Measurements from ENCODE around the gene C19orf44.
"Not testable (repeated sequence)": the region's sequence is repeated elsewhere in the genome, so short reads cannot be mapped to it uniquely, and the experiment has no call there.

Gene C19orf44

GRCh38 chr19:16463341-16463990, 32.7 kb upstream of the C19orf44 start:
- TF ChIP-seq MYC (IDR thresholded peaks at IDR 0.05; ENCODE audit: low read depth, low read length) (no peak), MAX (IDR thresholded peaks at IDR 0.05; ENCODE audit: low read depth, low read length) (no peak), POLR2A (IDR thresholded peaks at IDR 0.05; ENCODE audit: extremely low read depth, insufficient read length) (no peak)
- TF ChIP-seq, protein P1, sequence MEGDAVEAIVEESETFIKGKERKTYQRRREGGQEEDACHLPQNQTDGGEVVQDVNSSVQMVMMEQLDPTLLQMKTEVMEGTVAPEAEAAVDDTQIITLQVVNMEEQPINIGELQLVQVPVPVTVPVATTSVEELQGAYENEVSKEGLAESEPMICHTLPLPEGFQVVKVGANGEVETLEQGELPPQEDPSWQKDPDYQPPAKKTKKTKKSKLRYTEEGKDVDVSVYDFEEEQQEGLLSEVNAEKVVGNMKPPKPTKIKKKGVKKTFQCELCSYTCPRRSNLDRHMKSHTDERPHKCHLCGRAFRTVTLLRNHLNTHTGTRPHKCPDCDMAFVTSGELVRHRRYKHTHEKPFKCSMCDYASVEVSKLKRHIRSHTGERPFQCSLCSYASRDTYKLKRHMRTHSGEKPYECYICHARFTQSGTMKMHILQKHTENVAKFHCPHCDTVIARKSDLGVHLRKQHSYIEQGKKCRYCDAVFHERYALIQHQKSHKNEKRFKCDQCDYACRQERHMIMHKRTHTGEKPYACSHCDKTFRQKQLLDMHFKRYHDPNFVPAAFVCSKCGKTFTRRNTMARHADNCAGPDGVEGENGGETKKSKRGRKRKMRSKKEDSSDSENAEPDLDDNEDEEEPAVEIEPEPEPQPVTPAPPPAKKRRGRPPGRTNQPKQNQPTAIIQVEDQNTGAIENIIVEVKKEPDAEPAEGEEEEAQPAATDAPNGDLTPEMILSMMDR (IDR thresholded peaks at IDR 0.05; ENCODE audit: low read depth, low read length) = no peak
- H3K4me3 ChIP-seq (ENCODE audit: low read depth, low read length) = no peak overlapping the region
- no peak for DNase-seq (ENCODE audit: low read depth)

GRCh38 chr19:16463991-16464575, 32.1 kb upstream of the C19orf44 start:
- no peak overlapping the region for H3K4me3 ChIP-seq (ENCODE audit: low read depth, low read length)
- DNase-seq (ENCODE audit: low read depth) = no peak
- TF ChIP-seq MYC (IDR thresholded peaks at IDR 0.05; ENCODE audit: low read depth, low read length) (no peak), MAX (IDR thresholded peaks at IDR 0.05; ENCODE audit: low read depth, low read length) (no peak), POLR2A (IDR thresholded peaks at IDR 0.05; ENCODE audit: extremely low read depth, insufficient read length) (no peak)
- TF ChIP-seq, protein P1 (IDR thresholded peaks at IDR 0.05; ENCODE audit: low read depth, low read length) = no peak

- TF ChIP-seq MAX (IDR thresholded peaks at IDR 0.05; ENCODE audit: low read depth, low read length) (no peak), POLR2A (IDR thresholded peaks at IDR 0.05; ENCODE audit: extremely low read depth, insufficient read length) (no peak), MYC (IDR thresholded peaks at IDR 0.05; ENCODE audit: low read depth, low read length) (no peak)
- TF ChIP-seq, protein P1 (IDR thresholded peaks at IDR 0.05; ENCODE audit: low read depth, low read length) = no peak
- H3K4me3 ChIP-seq (ENCODE audit: low read depth, low read length) = no peak overlapping the region
- DNase-seq (ENCODE audit: low read depth) = no peak
Measured at GRCh38 chr19:16465239-16465638, 31.0 kb upstream of the C19orf44 start.

DNA sequence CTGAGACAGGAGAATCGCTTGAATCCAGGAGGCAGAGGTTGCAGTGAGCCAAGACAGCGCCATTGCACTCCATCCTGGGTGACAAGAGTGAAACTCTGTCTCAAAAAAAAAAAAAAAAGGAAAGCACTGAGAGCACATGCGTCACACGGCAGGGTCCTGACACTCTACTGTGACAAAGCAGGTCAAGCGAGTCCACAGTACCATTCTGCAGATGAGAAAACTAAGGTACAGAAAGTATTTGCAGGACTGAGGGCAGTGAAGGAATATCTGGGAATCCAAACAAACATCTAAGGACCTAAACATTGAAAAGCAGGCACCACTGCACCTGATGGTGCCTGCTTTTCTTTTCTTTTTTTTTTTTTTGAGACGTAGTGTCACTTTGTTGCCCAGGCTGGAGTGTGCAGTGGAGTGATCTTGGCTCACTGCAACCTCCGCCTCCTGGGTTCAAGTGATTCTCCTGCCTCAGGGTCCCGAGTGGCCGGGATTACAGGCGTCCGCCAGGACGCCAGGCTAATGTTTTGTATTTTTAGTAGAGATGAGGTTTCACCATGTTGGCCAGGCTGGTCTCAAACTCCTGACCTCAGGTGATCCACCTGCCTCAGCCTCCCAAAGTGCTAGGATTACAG, 29.3 kb upstream of the C19orf44 start:
- not testable (repeated sequence) for H3K4me3 ChIP-seq (ENCODE audit: low read depth, low read length); DNase-seq (ENCODE audit: low read depth)

- TF ChIP-seq MAX (IDR thresholded peaks at IDR 0.05; ENCODE audit: low read depth, low read length) (no peak), MYC (IDR thresholded peaks at IDR 0.05; ENCODE audit: low read depth, low read length) (no peak), POLR2A (IDR thresholded peaks at IDR 0.05; ENCODE audit: extremely low read depth, insufficient read length) (no peak)
- TF ChIP-seq, protein P1 (IDR thresholded peaks at IDR 0.05; ENCODE audit: low read depth, low read length) = no peak
- DNase-seq (ENCODE audit: low read depth) = no peak
- H3K4me3 ChIP-seq (ENCODE audit: low read depth, low read length) = no peak overlapping the region
Measured at GRCh38 chr19:16467581-16467980, 28.6 kb upstream of the C19orf44 start.

DNA sequence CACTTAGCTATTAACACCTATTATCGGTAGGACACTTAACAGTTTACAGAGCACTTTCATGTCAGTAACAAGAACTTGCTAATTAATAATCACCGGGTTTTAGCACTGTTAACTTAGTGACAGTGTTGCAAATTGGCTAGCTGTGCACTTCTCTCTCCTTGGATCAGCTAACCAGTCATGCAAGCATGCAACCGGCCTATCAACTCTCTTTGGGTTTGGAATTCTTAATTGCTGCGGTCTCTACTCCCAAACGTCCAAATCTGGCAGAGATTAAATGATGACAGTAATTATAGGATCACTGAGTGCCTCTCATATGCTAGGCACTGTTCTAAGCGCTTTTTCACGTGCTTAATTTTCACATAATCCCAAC, 25.7 kb upstream of the C19orf44 start:
- DNase-seq (ENCODE audit: low read depth) = no peak
- no peak for TF ChIP-seq POLR2A (IDR thresholded peaks at IDR 0.05; ENCODE audit: extremely low read depth, insufficient read length)
- TF ChIP-seq MAX (IDR thresholded peaks at IDR 0.05; ENCODE audit: low read depth, low read length) = no peak
- TF ChIP-seq, protein P1 (IDR thresholded peaks at IDR 0.05; ENCODE audit: low read depth, low read length) = no peak
- TF ChIP-seq MYC (IDR thresholded peaks at IDR 0.05; ENCODE audit: low read depth, low read length) = no peak
- peak overlapping the region; percentile 85 for H3K4me3 ChIP-seq (ENCODE audit: low read depth, low read length)
